ENCODE data around the gene PM20D2.

PM20D2 gene

DNA sequence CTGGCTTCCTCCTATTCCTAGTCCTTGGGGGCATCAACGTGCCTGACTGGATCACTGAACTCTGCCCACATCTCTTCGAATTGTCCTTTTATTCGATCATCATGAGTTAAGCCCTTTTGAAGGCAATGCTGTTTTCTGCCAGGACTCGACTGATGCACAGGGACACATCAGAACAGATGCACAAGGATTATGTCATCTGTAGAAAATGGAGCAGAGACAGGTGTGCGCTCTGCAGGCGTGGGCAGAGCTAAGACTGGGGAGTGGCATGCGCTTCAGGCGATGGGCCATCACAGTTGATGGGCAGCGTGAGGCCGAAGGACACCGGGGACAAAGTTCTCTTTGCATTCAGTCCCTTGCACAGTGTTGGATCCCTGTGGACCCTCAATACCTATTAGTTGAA lies 58.2 kb downstream of the PM20D2 start:
- Histone ChIP-seq H3K27me3 (ENCODE audit: insufficient read depth, poor library complexity, severe bottlenecking) (no peaks in the 10 kb centered on the region), H3K27ac (replicated peaks) (no peak overlapping the region), H3K4me3 (replicated peaks; ENCODE audit: insufficient read depth, low read length) (no peak overlapping the region)
- no peak for TF ChIP-seq POLR2AphosphoS5 (IDR thresholded peaks at IDR 0.05; ENCODE audit: low read depth)
- no peak for TF ChIP-seq GABPA (IDR thresholded peaks at IDR 0.05; ENCODE audit: low read depth)
- no peak for TF ChIP-seq SPI1 (IDR thresholded peaks at IDR 0.05; ENCODE audit: borderline replicate concordance, low read depth)
- TF ChIP-seq, protein P1, sequence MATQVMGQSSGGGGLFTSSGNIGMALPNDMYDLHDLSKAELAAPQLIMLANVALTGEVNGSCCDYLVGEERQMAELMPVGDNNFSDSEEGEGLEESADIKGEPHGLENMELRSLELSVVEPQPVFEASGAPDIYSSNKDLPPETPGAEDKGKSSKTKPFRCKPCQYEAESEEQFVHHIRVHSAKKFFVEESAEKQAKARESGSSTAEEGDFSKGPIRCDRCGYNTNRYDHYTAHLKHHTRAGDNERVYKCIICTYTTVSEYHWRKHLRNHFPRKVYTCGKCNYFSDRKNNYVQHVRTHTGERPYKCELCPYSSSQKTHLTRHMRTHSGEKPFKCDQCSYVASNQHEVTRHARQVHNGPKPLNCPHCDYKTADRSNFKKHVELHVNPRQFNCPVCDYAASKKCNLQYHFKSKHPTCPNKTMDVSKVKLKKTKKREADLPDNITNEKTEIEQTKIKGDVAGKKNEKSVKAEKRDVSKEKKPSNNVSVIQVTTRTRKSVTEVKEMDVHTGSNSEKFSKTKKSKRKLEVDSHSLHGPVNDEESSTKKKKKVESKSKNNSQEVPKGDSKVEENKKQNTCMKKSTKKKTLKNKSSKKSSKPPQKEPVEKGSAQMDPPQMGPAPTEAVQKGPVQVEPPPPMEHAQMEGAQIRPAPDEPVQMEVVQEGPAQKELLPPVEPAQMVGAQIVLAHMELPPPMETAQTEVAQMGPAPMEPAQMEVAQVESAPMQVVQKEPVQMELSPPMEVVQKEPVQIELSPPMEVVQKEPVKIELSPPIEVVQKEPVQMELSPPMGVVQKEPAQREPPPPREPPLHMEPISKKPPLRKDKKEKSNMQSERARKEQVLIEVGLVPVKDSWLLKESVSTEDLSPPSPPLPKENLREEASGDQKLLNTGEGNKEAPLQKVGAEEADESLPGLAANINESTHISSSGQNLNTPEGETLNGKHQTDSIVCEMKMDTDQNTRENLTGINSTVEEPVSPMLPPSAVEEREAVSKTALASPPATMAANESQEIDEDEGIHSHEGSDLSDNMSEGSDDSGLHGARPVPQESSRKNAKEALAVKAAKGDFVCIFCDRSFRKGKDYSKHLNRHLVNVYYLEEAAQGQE (IDR thresholded peaks at IDR 0.05; ENCODE audit: insufficient replicate concordance, low read depth), result no peak
- TF ChIP-seq CTCF (IDR thresholded peaks at IDR 0.05; ENCODE audit: insufficient read depth, low read length), result no peak
- DNase-seq (ENCODE audit: low read depth in 1 of 2, low spot score in 1 of 2), result no peak

DNA sequence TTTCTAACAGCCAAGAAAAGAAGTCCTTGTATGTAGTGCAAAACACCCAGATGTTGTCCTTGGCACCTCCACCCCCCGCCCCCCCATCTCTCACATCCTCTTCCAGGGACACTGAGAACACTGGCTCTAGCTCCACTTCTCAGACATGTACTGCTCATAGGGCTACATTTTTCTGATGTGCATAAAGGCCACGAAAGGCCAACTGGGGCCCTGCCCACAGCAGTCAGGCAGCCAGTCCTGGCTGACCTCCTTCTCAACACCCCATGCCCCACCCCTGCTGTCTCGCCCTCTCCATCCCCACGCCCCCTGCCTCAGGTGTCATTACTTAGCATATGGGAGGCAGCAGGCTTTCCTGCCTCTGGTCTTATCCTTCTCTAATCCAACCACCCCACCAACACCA lies 60.0 kb downstream of the PM20D2 start:
- no peak for TF ChIP-seq POLR2AphosphoS5 (IDR thresholded peaks at IDR 0.05; ENCODE audit: low read depth)
- TF ChIP-seq SPI1 (IDR thresholded peaks at IDR 0.05; ENCODE audit: borderline replicate concordance, low read depth), result no peak
- TF ChIP-seq CTCF (IDR thresholded peaks at IDR 0.05; ENCODE audit: insufficient read depth, low read length), result no peak
- TF ChIP-seq, protein P1 (IDR thresholded peaks at IDR 0.05; ENCODE audit: insufficient replicate concordance, low read depth), result no peak
- no peak for TF ChIP-seq GABPA (IDR thresholded peaks at IDR 0.05; ENCODE audit: low read depth)
- DNase-seq (ENCODE audit: low read depth in 1 of 2, low spot score in 1 of 2), result no peak
- no peak overlapping the region for H3K4me3 ChIP-seq (replicated peaks; ENCODE audit: insufficient read depth, low read length)
- H3K27me3 ChIP-seq (ENCODE audit: insufficient read depth, poor library complexity, severe bottlenecking), result no peaks in the 10 kb centered on the region
- H3K27ac ChIP-seq (replicated peaks), result no peak overlapping the region

- Histone ChIP-seq H3K27me3 (ENCODE audit: insufficient read depth, poor library complexity, severe bottlenecking) (no peaks in the 10 kb centered on the region), H3K4me3 (replicated peaks; ENCODE audit: insufficient read depth, low read length) (no peak overlapping the region), H3K27ac (replicated peaks) (no peak overlapping the region)
- no peak for TF ChIP-seq POLR2AphosphoS5 (IDR thresholded peaks at IDR 0.05; ENCODE audit: low read depth)
- TF ChIP-seq, protein P1 (IDR thresholded peaks at IDR 0.05; ENCODE audit: insufficient replicate concordance, low read depth), result no peak
- no peak for DNase-seq (ENCODE audit: low read depth in 1 of 2, low spot score in 1 of 2)
Observed at GRCh38 chr6:89208551-89208950, 62.7 kb downstream of the PM20D2 start.

DNA sequence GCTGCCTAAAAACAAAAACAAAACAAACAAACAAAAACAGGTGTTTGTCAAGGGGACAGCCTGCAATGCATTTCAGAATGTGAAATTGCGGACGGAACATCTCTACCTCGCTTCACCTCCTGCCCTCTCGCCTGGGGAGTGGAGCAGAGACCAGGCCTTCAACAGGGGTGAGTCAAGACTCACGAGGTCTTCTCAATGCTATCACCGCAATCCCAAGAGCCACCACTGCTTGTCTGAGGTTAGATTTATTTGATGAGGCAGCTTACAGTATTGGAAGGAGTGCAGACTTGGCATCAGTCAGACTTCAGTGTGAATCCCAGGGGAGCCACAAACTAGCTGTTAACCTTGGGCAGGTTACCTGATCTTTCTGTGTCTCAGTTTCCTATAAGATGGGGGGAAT lies 63.6 kb downstream of the PM20D2 start:
- no peaks in the 10 kb centered on the region for H3K27me3 ChIP-seq (ENCODE audit: insufficient read depth, poor library complexity, severe bottlenecking)
- no peak overlapping the region for H3K27ac ChIP-seq (replicated peaks)
- no peak for DNase-seq (ENCODE audit: low read depth in 1 of 2, low spot score in 1 of 2)
- TF ChIP-seq GABPA (IDR thresholded peaks at IDR 0.05; ENCODE audit: low read depth), result no peak
- TF ChIP-seq SPI1 (IDR thresholded peaks at IDR 0.05; ENCODE audit: borderline replicate concordance, low read depth), result no peak
- TF ChIP-seq, protein P1 (IDR thresholded peaks at IDR 0.05; ENCODE audit: insufficient replicate concordance, low read depth), result no peak
- TF ChIP-seq POLR2AphosphoS5 (IDR thresholded peaks at IDR 0.05; ENCODE audit: low read depth), result no peak
- no peak for TF ChIP-seq CTCF (IDR thresholded peaks at IDR 0.05; ENCODE audit: insufficient read depth, low read length)
- no peak overlapping the region for H3K4me3 ChIP-seq (replicated peaks; ENCODE audit: insufficient read depth, low read length)
